ENCODE results near the gene MAPKAP1.
"Not testable (repeated sequence)": the region's sequence is repeated elsewhere in the genome, so short reads cannot be mapped to it uniquely, and the experiment has no call there.

The MAPKAP1 gene

DNA sequence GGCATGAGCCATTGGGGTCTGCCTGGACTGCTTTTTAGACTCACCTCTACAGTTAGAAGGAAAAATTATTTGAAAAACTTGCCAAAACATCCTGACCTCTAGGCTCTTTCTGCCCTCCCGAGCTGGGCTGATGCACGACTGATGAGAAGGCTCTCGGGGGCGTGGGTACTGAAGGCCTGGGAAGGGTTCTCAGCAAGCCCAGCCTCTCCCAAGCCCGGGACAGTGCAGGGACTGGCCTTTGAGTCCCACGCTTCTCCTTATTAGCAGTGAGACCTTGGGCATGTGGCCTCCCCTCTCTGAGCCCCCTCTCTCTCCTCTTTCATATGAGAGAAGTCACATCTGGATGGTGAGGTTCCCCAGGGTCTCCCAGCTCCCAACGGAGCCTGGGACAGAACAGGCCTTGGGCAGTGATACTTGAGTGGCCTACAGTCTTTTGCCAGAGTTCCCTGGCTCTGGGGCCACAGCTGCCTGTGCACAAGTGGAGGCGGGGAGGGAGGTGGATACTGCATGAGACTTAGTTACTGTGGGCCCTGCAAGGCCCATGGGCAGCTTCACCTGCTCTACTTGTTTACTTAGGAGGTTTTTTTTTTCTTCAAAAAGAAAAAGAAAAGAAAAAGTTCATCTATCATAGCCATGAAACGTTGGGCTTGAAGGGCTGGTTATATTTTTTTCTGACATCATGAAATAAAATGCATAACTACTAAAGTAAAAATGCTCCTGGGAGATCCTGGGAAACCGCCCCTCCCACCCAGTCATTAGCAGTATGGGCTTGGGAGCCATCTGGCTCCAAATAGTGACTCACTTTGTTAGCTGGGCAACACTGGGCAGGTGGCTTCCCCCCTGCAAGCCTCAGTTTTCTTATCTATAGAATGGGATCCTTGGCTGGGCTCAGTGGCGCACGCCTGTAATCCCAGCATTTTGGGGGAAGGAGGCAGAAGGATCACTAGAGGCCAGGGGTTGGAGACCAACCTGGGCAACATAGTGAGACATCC, 306.0 kb downstream of the MAPKAP1 start:
- TF ChIP-seq, protein P1, sequence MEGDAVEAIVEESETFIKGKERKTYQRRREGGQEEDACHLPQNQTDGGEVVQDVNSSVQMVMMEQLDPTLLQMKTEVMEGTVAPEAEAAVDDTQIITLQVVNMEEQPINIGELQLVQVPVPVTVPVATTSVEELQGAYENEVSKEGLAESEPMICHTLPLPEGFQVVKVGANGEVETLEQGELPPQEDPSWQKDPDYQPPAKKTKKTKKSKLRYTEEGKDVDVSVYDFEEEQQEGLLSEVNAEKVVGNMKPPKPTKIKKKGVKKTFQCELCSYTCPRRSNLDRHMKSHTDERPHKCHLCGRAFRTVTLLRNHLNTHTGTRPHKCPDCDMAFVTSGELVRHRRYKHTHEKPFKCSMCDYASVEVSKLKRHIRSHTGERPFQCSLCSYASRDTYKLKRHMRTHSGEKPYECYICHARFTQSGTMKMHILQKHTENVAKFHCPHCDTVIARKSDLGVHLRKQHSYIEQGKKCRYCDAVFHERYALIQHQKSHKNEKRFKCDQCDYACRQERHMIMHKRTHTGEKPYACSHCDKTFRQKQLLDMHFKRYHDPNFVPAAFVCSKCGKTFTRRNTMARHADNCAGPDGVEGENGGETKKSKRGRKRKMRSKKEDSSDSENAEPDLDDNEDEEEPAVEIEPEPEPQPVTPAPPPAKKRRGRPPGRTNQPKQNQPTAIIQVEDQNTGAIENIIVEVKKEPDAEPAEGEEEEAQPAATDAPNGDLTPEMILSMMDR (IDR thresholded peaks at IDR 0.05; ENCODE audit: borderline replicate concordance, control extremely low read depth, extremely low read depth, insufficient read depth, missing control alignments), result no peak
- in situ Hi-C loops (cut with MboI; ENCODE audit: low sequenced_read_pairs, unreplicated experiment), result loop anchor here (10.0 to 25.0 kb wide), 3 partner anchors 336 to 1011 kb away; partner anchors contain the start of gene PBX3
- no peak for DNase-seq (ENCODE audit: low spot score)

DNA sequence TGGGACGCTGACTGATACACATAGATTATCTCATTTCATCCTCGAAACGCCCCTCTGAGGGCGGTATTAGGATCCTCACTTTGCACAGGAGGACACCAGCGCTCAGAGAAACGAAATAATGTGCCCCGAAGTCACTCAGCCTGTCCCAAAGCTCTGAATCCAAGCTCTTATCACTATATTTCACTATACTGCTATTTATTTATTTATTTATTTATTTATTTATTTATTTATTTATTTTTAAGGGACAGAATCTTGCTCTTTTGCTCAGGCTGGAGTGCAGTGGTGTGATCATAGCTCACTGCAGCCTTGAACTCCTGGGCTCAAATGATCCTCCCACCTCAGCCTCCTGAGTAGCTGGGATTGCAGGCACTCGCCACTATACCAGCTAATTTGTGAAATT, 306.8 kb downstream of the MAPKAP1 start:
- in situ Hi-C loops (cut with MboI; ENCODE audit: low sequenced_read_pairs, unreplicated experiment), result loop anchor here (10.0 to 25.0 kb wide), 3 partner anchors 337 to 1012 kb away; partner anchors contain the start of gene PBX3
- DNase-seq (ENCODE audit: low spot score), result not testable (repeated sequence)

DNA sequence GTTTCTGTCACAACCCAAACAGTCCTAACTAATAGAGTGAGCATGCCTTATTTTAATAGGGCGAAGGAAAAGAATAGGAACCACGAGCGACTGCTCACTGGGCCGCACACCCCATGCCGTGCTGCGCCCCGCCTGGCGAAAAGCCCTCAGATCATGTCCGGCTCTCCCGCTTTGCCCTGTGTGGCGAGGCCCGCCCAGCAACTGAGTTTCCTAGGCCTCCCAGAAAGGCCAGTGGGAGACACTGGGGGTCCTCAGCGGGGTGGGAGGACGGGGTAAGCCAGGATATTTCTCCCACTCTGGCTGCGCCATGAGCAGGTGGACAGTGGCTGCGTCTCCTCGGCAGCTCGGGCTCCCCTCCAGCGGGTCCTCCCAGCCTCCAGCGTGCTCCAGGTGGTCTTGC, 307.3 kb downstream of the MAPKAP1 start:
- TF ChIP-seq, protein P1 (IDR thresholded peaks at IDR 0.05; ENCODE audit: borderline replicate concordance, control extremely low read depth, extremely low read depth, insufficient read depth, missing control alignments), result no peak
- in situ Hi-C loops (cut with MboI; ENCODE audit: low sequenced_read_pairs, unreplicated experiment), result loop anchor here (10.0 to 25.0 kb wide), 3 partner anchors 338 to 1013 kb away; partner anchors contain the start of gene PBX3
- no peak for DNase-seq (ENCODE audit: low spot score)

DNA sequence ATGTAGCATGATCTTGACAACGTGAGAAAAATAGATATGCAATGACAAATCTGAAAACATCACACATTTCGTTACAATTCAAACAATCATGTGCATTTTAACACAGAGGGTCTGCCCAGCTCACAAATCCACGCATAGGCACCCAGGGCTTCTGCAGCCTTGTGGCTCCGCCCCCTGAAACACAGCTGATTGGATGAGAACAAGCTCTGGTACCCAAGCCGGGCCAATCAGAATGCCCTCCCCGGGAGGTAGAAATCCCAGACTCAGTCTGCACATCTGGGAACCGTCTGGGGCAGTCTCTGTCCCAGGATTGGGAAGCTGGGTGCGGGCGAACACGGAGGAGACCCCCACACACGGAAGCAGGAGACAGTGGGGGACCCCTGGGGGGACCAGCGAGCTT, 307.8 kb downstream of the MAPKAP1 start:
- TF ChIP-seq, protein P1 (IDR thresholded peaks at IDR 0.05; ENCODE audit: borderline replicate concordance, control extremely low read depth, extremely low read depth, insufficient read depth, missing control alignments), result no peak
- in situ Hi-C loops (cut with MboI; ENCODE audit: low sequenced_read_pairs, unreplicated experiment), result no loop called here
- no peak for DNase-seq (ENCODE audit: low spot score)

DNA sequence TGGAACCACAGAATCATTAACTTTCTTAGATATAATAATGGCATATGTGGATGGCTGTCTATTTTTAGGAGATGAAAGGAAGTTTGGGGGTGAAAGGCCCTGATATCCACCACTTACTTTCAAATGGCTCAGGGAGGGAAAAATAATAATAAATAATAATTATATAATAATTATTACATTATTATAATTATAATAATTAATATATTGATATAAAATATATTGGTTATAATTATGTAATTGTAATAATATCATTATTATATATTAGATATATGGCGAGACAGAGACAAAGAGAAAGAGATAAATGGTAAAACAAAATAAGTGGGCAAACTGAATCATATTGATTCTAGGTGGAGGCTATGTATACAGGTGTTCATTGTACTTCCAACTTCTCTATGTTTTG, 308.8 kb downstream of the MAPKAP1 start:
- TF ChIP-seq, protein P1 (IDR thresholded peaks at IDR 0.05; ENCODE audit: borderline replicate concordance, control extremely low read depth, extremely low read depth, insufficient read depth, missing control alignments), result no peak
- DNase-seq (ENCODE audit: low spot score), result no peak
- in situ Hi-C loops (cut with MboI; ENCODE audit: low sequenced_read_pairs, unreplicated experiment), result no loop called here

DNA sequence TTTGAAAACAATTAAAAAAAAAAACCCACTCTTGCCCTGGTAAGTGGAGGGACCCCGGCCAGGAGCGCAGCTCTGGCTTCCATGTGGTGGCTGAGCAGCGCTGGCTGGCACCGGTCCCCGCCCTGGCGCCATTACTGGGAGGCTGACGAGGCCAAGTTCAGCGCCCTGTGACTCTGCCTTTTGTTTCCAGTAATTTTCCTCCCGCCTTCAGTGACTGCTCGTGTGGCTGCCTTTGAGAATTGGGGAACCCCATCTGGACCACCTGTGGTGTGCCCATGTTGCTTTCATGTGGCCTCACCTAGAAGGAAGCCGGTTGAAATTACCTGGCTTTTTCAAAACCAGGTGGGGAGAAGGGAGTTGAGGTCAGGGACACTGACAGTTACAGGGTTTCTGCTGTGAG, 309.3 kb downstream of the MAPKAP1 start:
- TF ChIP-seq, protein P1 (IDR thresholded peaks at IDR 0.05; ENCODE audit: borderline replicate concordance, control extremely low read depth, extremely low read depth, insufficient read depth, missing control alignments), result no peak
- DNase-seq (ENCODE audit: low spot score), result no peak
- in situ Hi-C loops (cut with MboI; ENCODE audit: low sequenced_read_pairs, unreplicated experiment), result no loop called here

DNA sequence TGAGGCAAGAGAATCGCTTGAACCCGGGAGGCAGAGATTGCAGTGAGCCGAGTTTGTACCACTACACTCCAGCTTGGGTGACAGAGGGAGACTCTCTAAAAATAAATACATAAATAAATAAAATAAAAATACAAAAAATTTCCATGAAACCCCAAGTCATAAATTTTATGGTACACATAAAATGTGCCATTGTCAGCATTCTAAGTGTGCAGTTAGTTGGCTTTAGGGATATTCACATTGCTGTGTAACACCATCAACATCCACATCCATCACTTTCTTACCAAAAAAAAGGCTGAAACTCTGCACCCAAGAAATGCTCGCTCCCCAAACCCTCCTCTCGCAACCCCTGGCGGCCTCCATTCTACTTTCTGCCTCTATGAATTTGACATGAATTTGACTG, 310.2 kb downstream of the MAPKAP1 start:
- in situ Hi-C loops (cut with MboI; ENCODE audit: low sequenced_read_pairs, unreplicated experiment), result no loop called here
- no peak for DNase-seq (ENCODE audit: low spot score)
- TF ChIP-seq, protein P1 (IDR thresholded peaks at IDR 0.05; ENCODE audit: borderline replicate concordance, control extremely low read depth, extremely low read depth, insufficient read depth, missing control alignments), result no peak
